ENCODE results near the gene NYAP1.
A peak's percentile ranks its signal among the peaks of the same experiment; 100 is the strongest.

The NYAP1 gene

GRCh38 chr7:100506356-100506923 is 22.7 kb downstream of the NYAP1 start:
- no peak for DNase-seq (ENCODE audit: insufficient read length, low spot score)
- FAIRE-seq = no peak
- TF ChIP-seq POLR2A (IDR thresholded peaks at IDR 0.05; ENCODE audit: low read depth, low read length) = no peak
- TF ChIP-seq POU2F2 (IDR thresholded peaks at IDR 0.05; ENCODE audit: low read depth, low read length) = no peak
- no peak for TF ChIP-seq PAX5 (IDR thresholded peaks at IDR 0.05; ENCODE audit: insufficient read depth, low read length, severe bottlenecking)
- no peak for TF ChIP-seq POLR2AphosphoS5 (IDR thresholded peaks at IDR 0.05; ENCODE audit: low read depth, low read length)
- no peak for TF ChIP-seq TAF1 (IDR thresholded peaks at IDR 0.05; ENCODE audit: low read depth, low read length)
- no peak for TF ChIP-seq SPI1 (IDR thresholded peaks at IDR 0.05; ENCODE audit: low read depth, low read length)

DNA sequence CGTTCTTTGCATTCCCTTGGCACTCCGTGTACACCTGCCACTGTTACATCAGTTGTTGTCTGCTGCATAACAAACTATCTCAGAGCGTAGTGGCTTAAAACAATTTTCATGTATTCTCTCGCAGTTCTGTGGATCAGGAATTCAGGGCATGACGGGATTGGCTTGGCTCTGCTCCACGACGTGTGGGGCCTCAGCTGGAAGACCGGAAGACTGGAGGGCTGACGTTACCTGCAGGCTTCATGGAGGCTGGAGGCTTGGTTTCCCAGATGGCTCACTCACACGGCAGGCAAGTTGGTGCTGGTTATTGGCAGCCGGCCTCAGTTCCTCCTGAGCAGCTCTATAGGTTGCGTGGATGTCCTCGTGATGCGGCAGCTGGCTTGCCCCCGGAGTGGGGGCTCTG is 25.5 kb downstream of the NYAP1 start:
- DNase-seq (ENCODE audit: insufficient read length, low spot score) = no peak
- TF ChIP-seq POU2F2 (IDR thresholded peaks at IDR 0.05; ENCODE audit: low read depth, low read length) = no peak
- FAIRE-seq = no peak

DNA sequence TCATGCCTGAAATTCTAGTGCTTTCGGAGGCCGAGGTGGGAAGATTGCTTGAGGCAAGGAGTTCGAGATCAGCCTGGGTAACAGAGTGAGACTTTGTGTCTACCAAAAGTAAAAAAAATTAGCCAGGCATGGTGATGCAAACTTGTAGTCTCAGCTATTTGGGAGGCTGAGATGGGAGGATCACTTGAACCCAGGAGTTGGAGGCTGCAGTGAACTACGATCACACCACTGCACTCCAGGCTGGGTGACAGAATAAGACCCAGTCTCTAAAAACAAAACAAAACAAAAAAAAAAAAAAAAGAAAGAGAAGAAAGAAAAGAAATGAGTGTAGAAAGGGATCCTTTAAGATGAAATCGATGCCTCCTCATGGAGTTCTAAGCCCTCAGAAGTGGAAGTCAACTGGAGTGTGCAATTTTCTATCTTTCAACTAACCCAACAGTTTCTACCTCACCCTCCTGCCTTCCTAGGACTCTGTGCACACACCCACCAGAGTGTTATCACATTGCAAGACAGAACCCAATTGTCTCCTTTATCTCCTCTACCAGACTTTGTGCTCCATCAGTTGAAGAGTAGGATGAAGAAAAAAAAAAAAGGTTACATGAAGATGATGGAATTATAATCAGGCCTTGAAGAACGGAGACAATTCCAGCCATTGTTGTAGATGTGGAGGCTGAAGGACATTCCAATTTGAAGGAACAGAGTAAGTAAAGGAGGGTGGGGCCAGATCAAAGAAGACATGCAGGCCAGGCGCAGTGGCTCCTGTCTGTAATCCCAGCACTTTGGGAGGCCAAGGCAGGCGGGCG is 26.9 kb downstream of the NYAP1 start:
- DNase-seq (ENCODE audit: insufficient read length, low spot score) (no peak), FAIRE-seq (no peak)
- TF ChIP-seq SPI1 (IDR thresholded peaks at IDR 0.05; ENCODE audit: low read depth, low read length) (no peak), POU2F2 (IDR thresholded peaks at IDR 0.05; ENCODE audit: low read depth, low read length) (no peak), PAX5 (IDR thresholded peaks at IDR 0.05; ENCODE audit: insufficient read depth, low read length, severe bottlenecking) (no peak), POLR2AphosphoS5 (IDR thresholded peaks at IDR 0.05; ENCODE audit: low read depth, low read length) (no peak), TAF1 (IDR thresholded peaks at IDR 0.05; ENCODE audit: low read depth, low read length) (no peak), POLR2A (IDR thresholded peaks at IDR 0.05; ENCODE audit: low read depth, low read length) (no peak)

GRCh38 chr7:100513212-100513810 is 29.6 kb downstream of the NYAP1 start:
- no peak for TF ChIP-seq TAF1 (IDR thresholded peaks at IDR 0.05; ENCODE audit: low read depth, low read length)
- TF ChIP-seq POLR2A (IDR thresholded peaks at IDR 0.05; ENCODE audit: low read depth, low read length) = no peak
- no peak for TF ChIP-seq POLR2AphosphoS5 (IDR thresholded peaks at IDR 0.05; ENCODE audit: low read depth, low read length)
- no peak for TF ChIP-seq PAX5 (IDR thresholded peaks at IDR 0.05; ENCODE audit: insufficient read depth, low read length, severe bottlenecking)
- no peak for TF ChIP-seq SPI1 (IDR thresholded peaks at IDR 0.05; ENCODE audit: low read depth, low read length)
- TF ChIP-seq POU2F2 (IDR thresholded peaks at IDR 0.05; ENCODE audit: low read depth, low read length) = no peak
- DNase-seq (ENCODE audit: insufficient read length, low spot score) (no peak), FAIRE-seq (no peak)

DNA sequence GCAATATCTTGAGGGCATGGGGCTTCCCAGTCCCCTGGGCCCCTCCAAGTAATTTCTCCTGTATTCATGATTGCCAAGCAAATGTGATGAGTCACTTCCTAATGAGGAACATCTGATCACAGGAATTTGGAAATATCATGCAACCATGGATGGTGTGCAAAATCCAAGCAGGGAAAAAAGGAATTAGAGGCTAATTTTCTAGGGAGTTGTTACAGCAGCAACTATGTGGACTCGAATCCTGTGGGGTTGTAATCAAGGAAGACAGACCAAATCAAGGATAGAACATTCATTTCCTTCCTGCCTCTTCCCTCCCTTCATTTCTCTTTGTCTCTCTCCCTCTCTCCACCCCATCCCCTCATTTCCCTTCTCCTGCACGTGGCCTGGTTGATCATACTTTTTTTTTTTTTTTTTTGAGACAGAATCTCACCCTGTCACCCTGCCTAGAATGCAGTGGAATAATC is 31.4 kb downstream of the NYAP1 start:
- FAIRE-seq = no peak
- DNase-seq (ENCODE audit: insufficient read length, low spot score) = no peak
- TF ChIP-seq POU2F2 (IDR thresholded peaks at IDR 0.05; ENCODE audit: low read depth, low read length) = no peak
- TF ChIP-seq TAF1 (IDR thresholded peaks at IDR 0.05; ENCODE audit: low read depth, low read length) = no peak
- no peak for TF ChIP-seq POLR2A (IDR thresholded peaks at IDR 0.05; ENCODE audit: low read depth, low read length)
- no peak for TF ChIP-seq PAX5 (IDR thresholded peaks at IDR 0.05; ENCODE audit: insufficient read depth, low read length, severe bottlenecking)
- TF ChIP-seq SPI1 (IDR thresholded peaks at IDR 0.05; ENCODE audit: low read depth, low read length) = no peak
- TF ChIP-seq POLR2AphosphoS5 (IDR thresholded peaks at IDR 0.05; ENCODE audit: low read depth, low read length) = no peak

GRCh38 chr7:100516135-100516812 is 32.5 kb downstream of the NYAP1 start:
- TF ChIP-seq SPI1 (IDR thresholded peaks at IDR 0.05; ENCODE audit: low read depth, low read length) (no peak), POU2F2 (IDR thresholded peaks at IDR 0.05; ENCODE audit: low read depth, low read length) (0 out of 2 replicates have a peak, but pooled peaks have one; percentile 38)
- DNase-seq (ENCODE audit: insufficient read length, low spot score) = no peak
- peak; percentile 74 for FAIRE-seq

GRCh38 chr7:100517305-100517704 is 33.6 kb downstream of the NYAP1 start:
- TF ChIP-seq POLR2AphosphoS5 (IDR thresholded peaks at IDR 0.05; ENCODE audit: low read depth, low read length) = no peak
- TF ChIP-seq POU2F2 (IDR thresholded peaks at IDR 0.05; ENCODE audit: low read depth, low read length) = no peak
- TF ChIP-seq SPI1 (IDR thresholded peaks at IDR 0.05; ENCODE audit: low read depth, low read length) = no peak
- TF ChIP-seq POLR2A (IDR thresholded peaks at IDR 0.05; ENCODE audit: low read depth, low read length) = no peak
- no peak for TF ChIP-seq PAX5 (IDR thresholded peaks at IDR 0.05; ENCODE audit: insufficient read depth, low read length, severe bottlenecking)
- TF ChIP-seq TAF1 (IDR thresholded peaks at IDR 0.05; ENCODE audit: low read depth, low read length) = no peak
- DNase-seq (ENCODE audit: insufficient read length, low spot score) (no peak), FAIRE-seq (no peak)

GRCh38 chr7:100519580-100519979 is 35.9 kb downstream of the NYAP1 start:
- DNase-seq (ENCODE audit: insufficient read length, low spot score) (no peak), FAIRE-seq (no peak)
- TF ChIP-seq POU2F2 (IDR thresholded peaks at IDR 0.05; ENCODE audit: low read depth, low read length) = no peak
- no peak for TF ChIP-seq POLR2A (IDR thresholded peaks at IDR 0.05; ENCODE audit: low read depth, low read length)
- TF ChIP-seq POLR2AphosphoS5 (IDR thresholded peaks at IDR 0.05; ENCODE audit: low read depth, low read length) = no peak
- no peak for TF ChIP-seq PAX5 (IDR thresholded peaks at IDR 0.05; ENCODE audit: insufficient read depth, low read length, severe bottlenecking)
- TF ChIP-seq SPI1 (IDR thresholded peaks at IDR 0.05; ENCODE audit: low read depth, low read length) = no peak
- no peak for TF ChIP-seq TAF1 (IDR thresholded peaks at IDR 0.05; ENCODE audit: low read depth, low read length)

DNA sequence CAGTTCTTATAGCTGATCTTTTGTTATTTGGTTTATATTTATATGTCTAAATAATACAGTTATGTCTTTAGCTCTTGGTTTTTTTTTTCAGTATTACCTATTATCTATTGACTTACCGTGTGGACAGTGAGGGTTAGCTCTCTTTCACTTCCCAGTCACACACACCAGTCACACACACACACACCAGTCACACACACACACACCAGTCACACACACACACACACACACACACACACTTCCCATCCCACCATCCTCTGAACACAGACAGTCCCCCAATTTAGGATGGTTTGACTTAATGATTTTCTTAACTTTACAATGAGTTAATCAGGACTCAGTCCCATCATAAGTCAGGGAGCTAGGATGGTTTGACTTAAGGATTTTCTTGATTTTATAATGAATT is 36.4 kb downstream of the NYAP1 start:
- DNase-seq (ENCODE audit: insufficient read length, low spot score) (no peak), FAIRE-seq (no peak)
- TF ChIP-seq POLR2AphosphoS5 (IDR thresholded peaks at IDR 0.05; ENCODE audit: low read depth, low read length) = no peak
- TF ChIP-seq PAX5 (IDR thresholded peaks at IDR 0.05; ENCODE audit: insufficient read depth, low read length, severe bottlenecking) = no peak
- no peak for TF ChIP-seq POLR2A (IDR thresholded peaks at IDR 0.05; ENCODE audit: low read depth, low read length)
- TF ChIP-seq TAF1 (IDR thresholded peaks at IDR 0.05; ENCODE audit: low read depth, low read length) = no peak
